Hepatocyte (in vitro differentiated cells): Measurements from ENCODE around the gene CNOT4. TPM values are rescaled to one million over a fixed set of nuclear protein-coding genes. Genes with fewer than 3 reads are reported as not detected.

Experiments
- DNase-seq: peaks from one replicate; pipeline ENCODE4 v3.0.0-alpha.2; 2016; ENCODE audit warnings: low spot score
- H2AFZ ChIP-seq: fragments of 200-600 bp; sonication (generic); 2 replicates; pipeline ENCODE4 v1.6.0; 2016; ENCODE audit warnings: antibody characterized with exemption, mild to moderate bottlenecking
- H3K27ac ChIP-seq: fragments of 200-600 bp; sonication (generic); 2 replicates; pipeline ENCODE4 v1.5.1; 2016; ENCODE audit warnings: mild to moderate bottlenecking
- H3K27me3 ChIP-seq: fragments of 200-600 bp; sonication (generic); 2 replicates; pipeline ENCODE4 v1.6.1; 2016
- H3K36me3 ChIP-seq: fragments of 200-600 bp; sonication (generic); replicated peaks from 2 replicates; pipeline ENCODE4 v1.5.1; 2016; ENCODE audit warnings: low read depth; ENCODE audit not compliant: insufficient read depth
- H3K4me1 ChIP-seq: fragments of 200-600 bp; sonication (generic); 2 replicates; pipeline ENCODE4 v1.5.1; 2016; ENCODE audit warnings: mild to moderate bottlenecking, moderate library complexity; ENCODE audit not compliant: insufficient read depth
- H3K4me2 ChIP-seq: fragments of 200-600 bp; sonication (generic); 2 replicates; pipeline ENCODE4 v1.6.0; 2016
- H3K4me3 ChIP-seq: fragments of 200-600 bp; sonication (generic); 2 replicates; pipeline ENCODE4 v1.5.1; 2016; ENCODE audit warnings: mild to moderate bottlenecking
- H3K79me2 ChIP-seq: fragments of 200-600 bp; sonication (generic); 2 replicates; pipeline ENCODE4 v1.6.0; 2017; ENCODE audit warnings: mild to moderate bottlenecking
- H3K9me2 ChIP-seq: fragments of 200-600 bp; sonication (generic); replicated peaks from 2 replicates; pipeline ENCODE4 v1.6.0; 2017; ENCODE audit warnings: mild to moderate bottlenecking; ENCODE audit not compliant: insufficient read depth
- H3K9me3 ChIP-seq: fragments of 200-600 bp; sonication (generic); 2 replicates; pipeline ENCODE4 v1.5.1; 2016; ENCODE audit warnings: low read depth, mild to moderate bottlenecking
- H4K20me1 ChIP-seq: fragments of 200-600 bp; sonication (generic); 2 replicates; pipeline ENCODE4 v1.6.0; 2016; ENCODE audit warnings: mild to moderate bottlenecking; ENCODE audit not compliant: insufficient read depth, poor library complexity, severe bottlenecking
- EZH2 ChIP-seq: fragments of 200-600 bp; sonication (generic); IDR thresholded peaks from 2 replicates; pipeline ENCODE4 v1.6.1; 2016; ENCODE audit warnings: antibody characterized with exemption, mild to moderate bottlenecking, borderline replicate concordance
- EZH2phosphoT487 ChIP-seq: fragments of 200-600 bp; sonication (generic); IDR thresholded peaks from one replicate; pipeline ENCODE4 v1.6.1; 2018; ENCODE audit warnings: antibody characterized with exemption, mild to moderate bottlenecking, low read depth, moderate library complexity; ENCODE audit not compliant: unreplicated experiment, severe bottlenecking
- WGBS: methylation state at CpG from one replicate; pipeline ENCODE4 v1.1.6; 2016; ENCODE audit warnings: low lambda C conversion rate; ENCODE audit errors: missing lambda C conversion rate; 5-methylcytosine and 5-hydroxymethylcytosine counted together
- polyA plus RNA-seq: library from polyadenylated mRNA; unstranded; fragments of >200 nt; fragmentation: Nextera tagmentation; extraction: Ambion mirVana; gene quantifications from 2 replicates; pipeline ENCODE4 v1.2.1, GENCODE V29; 2016
- total RNA-seq: library from RNA; depleted of rRNA; stranded (reverse); fragments of >200 nt; gene quantifications from 2 replicates; pipeline ENCODE4 v1.2.3, GENCODE V29; 2014
- TF ChIP-seq, protein P1 (sequence below): fragments of 200-600 bp; sonication (generic); IDR thresholded peaks from 2 replicates; pipeline ENCODE4 v1.5.1; 2016; ENCODE audit warnings: antibody characterized with exemption, mild to moderate bottlenecking; ENCODE audit not compliant: poor library complexity

Gene CNOT4
- total and polyA plus RNA-seq, 2 experiments from 2014 or later: 11.8 to 12.9 TPM

- no peaks in the 10 kb centered on the region for H3K36me3 ChIP-seq
- TF ChIP-seq EZH2phosphoT487 (no peak), EZH2 (no peak)
- TF ChIP-seq, protein P1, sequence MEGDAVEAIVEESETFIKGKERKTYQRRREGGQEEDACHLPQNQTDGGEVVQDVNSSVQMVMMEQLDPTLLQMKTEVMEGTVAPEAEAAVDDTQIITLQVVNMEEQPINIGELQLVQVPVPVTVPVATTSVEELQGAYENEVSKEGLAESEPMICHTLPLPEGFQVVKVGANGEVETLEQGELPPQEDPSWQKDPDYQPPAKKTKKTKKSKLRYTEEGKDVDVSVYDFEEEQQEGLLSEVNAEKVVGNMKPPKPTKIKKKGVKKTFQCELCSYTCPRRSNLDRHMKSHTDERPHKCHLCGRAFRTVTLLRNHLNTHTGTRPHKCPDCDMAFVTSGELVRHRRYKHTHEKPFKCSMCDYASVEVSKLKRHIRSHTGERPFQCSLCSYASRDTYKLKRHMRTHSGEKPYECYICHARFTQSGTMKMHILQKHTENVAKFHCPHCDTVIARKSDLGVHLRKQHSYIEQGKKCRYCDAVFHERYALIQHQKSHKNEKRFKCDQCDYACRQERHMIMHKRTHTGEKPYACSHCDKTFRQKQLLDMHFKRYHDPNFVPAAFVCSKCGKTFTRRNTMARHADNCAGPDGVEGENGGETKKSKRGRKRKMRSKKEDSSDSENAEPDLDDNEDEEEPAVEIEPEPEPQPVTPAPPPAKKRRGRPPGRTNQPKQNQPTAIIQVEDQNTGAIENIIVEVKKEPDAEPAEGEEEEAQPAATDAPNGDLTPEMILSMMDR: no peak
- H3K9me2 ChIP-seq: no peaks in the 10 kb centered on the region
- H3K4me1 ChIP-seq: no peaks in the 10 kb centered on the region
- no peak for DNase-seq
- no peak overlapping the region for H3K27ac ChIP-seq
- no peak overlapping the region for H2AFZ ChIP-seq
- H3K4me3 ChIP-seq: no peak overlapping the region
- no peaks in the 10 kb centered on the region for H3K27me3 ChIP-seq
- H3K79me2 ChIP-seq: no peaks in the 10 kb centered on the region
- WGBS: 82% methylated on average over 1 of the region's 1 CpG
- H3K4me2 ChIP-seq: no peak overlapping the region
- H3K9me3 ChIP-seq: no peaks in the 10 kb centered on the region
- H4K20me1 ChIP-seq: no peaks in the 10 kb centered on the region
Measured at GRCh38 chr7:135381369-135381768, 128.5 kb downstream of the CNOT4 start.

DNA sequence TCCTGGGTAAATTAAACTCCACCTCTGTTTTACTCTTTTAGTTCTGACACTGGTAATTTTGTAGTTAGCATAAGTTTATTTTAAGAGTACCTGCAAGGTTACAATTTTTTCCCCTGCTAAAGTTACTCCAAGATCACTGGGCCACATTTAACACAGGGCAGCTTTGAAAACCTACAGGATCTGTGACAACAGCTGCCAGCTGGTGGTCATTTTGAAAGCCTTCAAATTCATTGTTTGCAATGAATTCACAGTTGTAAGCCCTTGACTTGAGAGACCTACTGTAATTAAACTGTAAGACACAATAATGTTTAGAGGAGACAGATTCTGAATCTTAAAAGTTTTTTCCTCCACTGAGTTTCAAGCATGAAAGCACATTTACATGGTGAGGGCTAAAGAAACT, 129.6 kb downstream of the CNOT4 start:
- Histone ChIP-seq H3K4me3 (no peak overlapping the region), H3K27ac (no peak overlapping the region), H3K36me3 (no peaks in the 10 kb centered on the region), H3K4me1 (no peaks in the 10 kb centered on the region), H3K79me2 (no peaks in the 10 kb centered on the region), H4K20me1 (no peaks in the 10 kb centered on the region), H2AFZ (no peak overlapping the region), H3K9me3 (no peaks in the 10 kb centered on the region), H3K9me2 (no peaks in the 10 kb centered on the region), H3K27me3 (no peaks in the 10 kb centered on the region), H3K4me2 (no peak overlapping the region)
- no peak for TF ChIP-seq EZH2phosphoT487
- TF ChIP-seq, protein P1: no peak
- no peak for TF ChIP-seq EZH2
- DNase-seq: no peak

DNA sequence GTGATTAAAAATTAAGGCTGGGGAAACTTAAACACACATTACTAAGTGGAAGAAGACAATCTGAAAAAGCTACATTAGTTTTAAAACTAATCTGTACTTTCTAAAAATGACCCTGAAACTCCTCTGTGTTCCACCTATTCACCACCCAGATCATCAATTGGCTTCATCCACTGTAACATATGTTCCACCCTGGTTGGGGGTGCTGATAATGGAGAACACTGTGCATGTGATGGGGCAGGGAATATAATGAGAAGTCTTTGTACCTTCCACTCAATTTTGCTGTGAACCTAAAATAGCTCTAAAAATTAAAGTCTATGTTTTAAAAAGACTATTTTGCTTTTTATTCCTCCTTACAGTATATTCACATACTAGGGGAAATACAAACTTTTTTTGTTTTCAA, 132.7 kb downstream of the CNOT4 start:
- H3K79me2 ChIP-seq: no peaks in the 10 kb centered on the region
- H3K9me2 ChIP-seq: no peaks in the 10 kb centered on the region
- H3K4me1 ChIP-seq: no peaks in the 10 kb centered on the region
- H3K27me3 ChIP-seq: no peaks in the 10 kb centered on the region
- no peak for TF ChIP-seq EZH2
- TF ChIP-seq, protein P1: no peak
- TF ChIP-seq EZH2phosphoT487: no peak
- H2AFZ ChIP-seq: no peak overlapping the region
- no peak for DNase-seq
- no peaks in the 10 kb centered on the region for H4K20me1 ChIP-seq
- no peak overlapping the region for H3K4me3 ChIP-seq
- H3K36me3 ChIP-seq: no peaks in the 10 kb centered on the region
- H3K27ac ChIP-seq: no peak overlapping the region
- no peaks in the 10 kb centered on the region for H3K9me3 ChIP-seq
- H3K4me2 ChIP-seq: no peak overlapping the region
